Right lobe of liver (tissue), 6 donors: ENCODE results near the gene DNMT3A. TPM values are rescaled to one million over a fixed set of nuclear protein-coding genes. Genes with fewer than 3 reads are reported as not detected.

Experiments used
- ATAC-seq, 4 donors: fragments of 200-7000 bp; cut with Tn5 transposase; one replicate each; pipeline ENCODE4 v1.9.1; 2020; ENCODE audit warnings: mild to moderate bottlenecking in 4 of 4, moderate library complexity in 4 of 4
- DNase-seq, 3 donors: peaks; one replicate each; pipeline ENCODE4 v3.0.0-alpha.2; 2020
- H3K27ac ChIP-seq, 3 donors: fragments of 200-600 bp; one replicate each; pipeline ENCODE4 v1.8.0; 2022
- H3K27me3 ChIP-seq, 2 donors: fragments of 200-600 bp; one replicate each; pipeline ENCODE4 v1.8.0; 2022
- H3K36me3 ChIP-seq, 4 donors: fragments of 200-600 bp; sonication (generic) in 1 of 4; one replicate each; pipeline versions ENCODE4 v1.5.1 to v1.8.0; 2017 to 2022; ENCODE audit warnings: control low read depth in 1 of 4
- H3K4me1 ChIP-seq, 4 donors: fragments of 200-600 bp; sonication (generic) in 1 of 4; one replicate each; pipeline versions ENCODE4 v1.5.1 to v1.8.0; 2017 to 2022; ENCODE audit warnings: control low read depth in 1 of 4
- H3K4me3 ChIP-seq, 3 donors: fragments of 200-600 bp; one replicate each; pipeline ENCODE4 v1.8.0; 2022
- H3K9me3 ChIP-seq, 4 donors: fragments of 200-600 bp; sonication (generic) in 1 of 4; one replicate each; pipeline versions ENCODE4 v1.5.1 to v1.8.0; 2017 to 2022; ENCODE audit warnings: control low read depth in 1 of 4
- CTCF ChIP-seq, 4 donors: fragments of 200-600 bp in 3 of 4; fragments of 450-650 bp in 1 of 4; IDR thresholded peaks; one replicate each; pipeline versions ENCODE4 v1.5.1 to v1.8.0; 2016 to 2022; ENCODE audit warnings: antibody characterized with exemption in 4 of 4, mild to moderate bottlenecking in 2 of 4
- POLR2A ChIP-seq: fragments of 450-650 bp; IDR thresholded peaks from one replicate; pipeline ENCODE4 v1.6.1; 2017; ENCODE audit warnings: antibody characterized with exemption, mild to moderate bottlenecking
- WGBS: methylation state at CpG from one replicate; pipeline ENCODE4 v1.1.6; 2018; ENCODE audit warnings: low coverage, low lambda C conversion rate; ENCODE audit not compliant: insufficient coverage; ENCODE audit errors: missing lambda C conversion rate; 5-methylcytosine and 5-hydroxymethylcytosine counted together
- intact Hi-C, 2 donors: fragments of 100-400 bp; cut with DNase I; formaldehyde crosslinking; loops; one replicate each; pipeline versions ENCODE4 v1.11.2 to v1.14.1; 2022
- total RNA-seq, 6 experiments: library from RNA; depleted of rRNA in 2 of 6; stranded (reverse); fragments of >200 nt in 2 of 6; fragmentation: NEBNext Ultra II Directional in 3 of 6; extraction: Animal tissue kit (Norgen Biotek cat#: 25700) in 3 of 6; gene quantifications; one replicate each; pipeline versions ENCODE4 v1.1.0 to v1.2.4, GENCODE V29; 2016 to 2023
- donor health status: DM: no; HTN: yes; CAD: no.
- donor health status: DM: no; HTN: no; CAD: no.
- donor health status: DM: no; HTN: no; CAD: no.
- donor health status: DM: no; HTN: yes; CAD: no.
- donor health status: DM: no; HTN: yes; CAD: no.

Gene DNMT3A
- total RNA-seq, 6 experiments from 2014 or later, result 4.9 to 13.3 (median 9.3) TPM

DNA sequence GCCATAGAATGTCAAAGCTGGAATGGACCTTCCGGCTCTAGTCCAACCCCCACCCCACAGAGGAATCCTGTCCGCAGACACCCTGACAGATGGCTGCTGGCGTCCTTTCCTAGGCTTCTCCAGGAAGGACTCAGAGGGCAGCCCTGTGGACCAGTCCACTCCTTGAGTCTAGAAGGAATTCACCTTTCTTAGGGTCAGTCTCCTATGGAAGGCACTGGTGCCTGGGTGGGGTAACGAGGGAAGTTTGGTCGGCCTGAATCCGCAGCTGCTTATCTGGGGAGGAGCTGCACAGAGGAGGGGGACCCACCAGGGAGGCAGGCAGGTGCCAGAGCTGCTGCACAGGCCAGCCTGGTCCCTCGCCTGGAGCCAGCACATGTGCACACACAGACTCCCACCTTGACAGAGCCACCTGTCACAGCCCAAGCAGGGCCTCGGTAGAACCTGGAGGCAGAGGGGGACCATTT is 2.5 kb downstream of the DNMT3A start:
- 63% methylated on average over 4 of the region's 8 CpGs for WGBS
- intact Hi-C loops, result no loop called here
- Histone ChIP-seq H3K27ac (no peak overlapping the region), H3K4me3 (no peak overlapping the region), H3K4me1 (peaks cover 0 to 7% (median 0%) of the 10 kb centered on the region in 4 donors), H3K27me3 (no peaks in the 10 kb centered on the region), H3K9me3 (no peaks in the 10 kb centered on the region), H3K36me3 (no peaks in the 10 kb centered on the region)
- no peak for TF ChIP-seq CTCF (IDR thresholded peaks at IDR 0.05)
- TF ChIP-seq POLR2A, result no peak
- ATAC-seq, result no peak
- no peak for DNase-seq

- no peak overlapping the region for H3K4me3 ChIP-seq
- H3K27me3 ChIP-seq, result no peaks in the 10 kb centered on the region
- no peaks in the 10 kb centered on the region for H3K9me3 ChIP-seq
- WGBS, result 63% methylated on average over 5 of the region's 13 CpGs
- no peak for ATAC-seq
- no peak overlapping the region for H3K27ac ChIP-seq
- TF ChIP-seq CTCF (IDR thresholded peaks at IDR 0.05), result no peak
- TF ChIP-seq POLR2A, result no peak
- no peak for DNase-seq
- H3K36me3 ChIP-seq, result no peaks in the 10 kb centered on the region
- intact Hi-C loops, result no loop called here
- peaks cover 0 to 7% (median 0%) of the 10 kb centered on the region in 4 donors for H3K4me1 ChIP-seq
Observed at GRCh38 chr2:25338401-25338800, 3.3 kb downstream of the DNMT3A start.

DNA sequence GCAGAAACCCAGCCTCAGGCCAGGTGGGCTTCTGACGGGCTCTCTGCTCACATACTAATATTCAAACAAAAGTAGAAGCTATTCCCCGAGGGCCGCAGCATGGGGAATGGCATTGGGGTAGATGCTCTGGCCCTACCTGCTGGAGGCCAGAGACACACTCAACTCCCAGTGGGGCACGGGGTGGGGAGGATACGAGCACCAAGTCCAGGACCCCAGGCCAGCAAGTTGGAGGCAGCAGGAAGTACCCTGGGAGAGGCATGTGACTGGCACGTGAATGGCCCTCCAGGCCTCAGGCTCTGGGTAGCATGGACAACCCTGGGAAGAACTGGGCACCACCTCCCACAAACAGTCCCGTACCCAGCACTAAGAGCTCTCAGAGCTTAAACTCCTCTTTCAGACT is 3.8 kb downstream of the DNMT3A start:
- H3K9me3 ChIP-seq, result no peaks in the 10 kb centered on the region
- peaks cover 0 to 7% (median 0%) of the 10 kb centered on the region in 4 donors for H3K4me1 ChIP-seq
- H3K27me3 ChIP-seq, result no peaks in the 10 kb centered on the region
- DNase-seq (no peak), ATAC-seq (no peak)
- no peaks in the 10 kb centered on the region for H3K36me3 ChIP-seq
- no peak overlapping the region for H3K4me3 ChIP-seq
- H3K27ac ChIP-seq, result no peak overlapping the region
- no peak for TF ChIP-seq POLR2A
- no peak for TF ChIP-seq CTCF (IDR thresholded peaks at IDR 0.05)
- intact Hi-C loops, result no loop called here
- WGBS, result no CpG with 5 or more reads among the region's 7 CpGs

GRCh38 chr2:25337276-25337675 is 4.4 kb downstream of the DNMT3A start:
- Histone ChIP-seq H3K27me3 (no peaks in the 10 kb centered on the region), H3K9me3 (no peaks in the 10 kb centered on the region), H3K4me3 (no peak overlapping the region), H3K4me1 (peaks cover 0 to 7% (median 0%) of the 10 kb centered on the region in 4 donors), H3K36me3 (no peaks in the 10 kb centered on the region), H3K27ac (no peak overlapping the region)
- intact Hi-C loops, result no loop called here
- DNase-seq (no peak), ATAC-seq (no peak)
- WGBS, result 84% methylated on average over 8 of the region's 10 CpGs
- no peak for TF ChIP-seq CTCF (IDR thresholded peaks at IDR 0.05)
- TF ChIP-seq POLR2A, result no peak

DNA sequence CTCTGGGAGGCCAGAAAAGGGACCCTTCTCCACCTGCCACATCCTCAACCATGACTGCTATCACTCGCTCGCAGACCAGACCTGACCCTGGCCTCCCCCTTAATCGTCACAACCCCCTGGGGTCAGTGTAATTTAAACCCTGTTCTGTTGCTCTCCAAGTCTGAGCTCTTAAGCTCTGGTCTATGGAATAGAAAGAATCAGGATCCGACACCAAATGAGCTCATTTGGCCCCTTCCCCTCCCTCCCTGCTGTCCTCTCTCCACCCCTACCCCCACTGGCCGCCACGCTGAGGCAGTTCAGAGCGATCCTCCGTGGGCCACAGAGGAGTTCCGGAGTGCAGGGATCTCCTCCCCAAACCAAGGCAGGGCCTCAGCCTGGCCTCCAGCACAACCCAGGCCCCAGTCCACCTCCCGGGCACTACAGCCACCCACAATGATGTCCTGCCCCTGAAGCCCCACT is 5.3 kb downstream of the DNMT3A start:
- 91% methylated on average over 4 of the region's 10 CpGs for WGBS
- no peak overlapping the region for H3K27ac ChIP-seq
- no peaks in the 10 kb centered on the region for H3K9me3 ChIP-seq
- ATAC-seq (no peak), DNase-seq (no peak)
- intact Hi-C loops, result no loop called here
- H3K36me3 ChIP-seq, result no peaks in the 10 kb centered on the region
- H3K4me1 ChIP-seq, result peaks cover 0 to 7% (median 0%) of the 10 kb centered on the region in 4 donors
- no peak for TF ChIP-seq POLR2A
- no peak overlapping the region for H3K4me3 ChIP-seq
- H3K27me3 ChIP-seq, result no peaks in the 10 kb centered on the region
